Amygdala (tissue), 56 donors: ENCODE data around the gene PHKG1.
A peak's percentile ranks its signal among the peaks of the same experiment; 100 is the strongest.
"Not testable (repeated sequence)": the region's sequence is repeated elsewhere in the genome, so short reads cannot be mapped to it uniquely, and the experiment has no call there.

Experiments
- DNase-seq, 56 donors: peaks; one replicate each; lab custom pipeline; 2025; lab: John Stamatoyannopoulos, UW

Gene PHKG1

GRCh38 chr7:56092789-56093531 is at the start of gene PHKG1:
TSS of gene PHKG1 (minus strand) at chr7:56092952. CDS start at chr7:56088941, 4,011 bp downstream.
- peak; percentile 12 to 86 (median 65) for DNase-seq

GRCh38 chr7:56131062-56131461 is 38.3 kb upstream of the PHKG1 start:
- not testable (repeated sequence) for DNase-seq

- DNase-seq = no peak
Observed at GRCh38 chr7:56127241-56127975, 34.7 kb upstream of the PHKG1 start.

GRCh38 chr7:56125831-56126230 is 33.1 kb upstream of the PHKG1 start:
- no peak for DNase-seq

- DNase-seq = no peak
Observed at GRCh38 chr7:56124981-56125380, 32.2 kb upstream of the PHKG1 start.

- no peak for DNase-seq
Observed at GRCh38 chr7:56121440-56121839, 28.7 kb upstream of the PHKG1 start.

- peak in 7 of 56 donors; percentile 3 to 36 (median 10) for DNase-seq
Observed at GRCh38 chr7:56115852-56116538, 23.2 kb upstream of the PHKG1 start, which contains the start of gene NUPR2. TSS of gene NUPR2 (minus strand) at chr7:56116417. CDS start at chr7:56116314, 103 bp downstream.

GRCh38 chr7:56112244-56112643 is 19.5 kb upstream of the PHKG1 start:
- not testable (repeated sequence) for DNase-seq

GRCh38 chr7:56110611-56111010 is 17.9 kb upstream of the PHKG1 start:
- DNase-seq = no peak

GRCh38 chr7:56107954-56108258 is 15.2 kb upstream of the PHKG1 start:
- DNase-seq = no peak

GRCh38 chr7:56106108-56107073 is 13.6 kb upstream of the PHKG1 start, which contains the start of gene CHCHD2:
TSS of gene CHCHD2 (minus strand) at chr7:56106476. CDS start at chr7:56106413, 63 bp downstream.
- DNase-seq = peak; percentile 44 to 99 (median 95)

GRCh38 chr7:56105508-56105907 is 12.8 kb upstream of the PHKG1 start:
- DNase-seq = peak in 1 of 56 donors; percentile 5

- DNase-seq = not testable (repeated sequence)
Observed at GRCh38 chr7:56104138-56104537, 11.4 kb upstream of the PHKG1 start.

- DNase-seq = no peak
Observed at GRCh38 chr7:56099653-56100052, 6.9 kb upstream of the PHKG1 start.

GRCh38 chr7:56098187-56099008 is 5.6 kb upstream of the PHKG1 start:
- not testable (repeated sequence) for DNase-seq

- DNase-seq = no peak
Observed at GRCh38 chr7:56097700-56098099, 4.9 kb upstream of the PHKG1 start.

GRCh38 chr7:56092388-56092787 is 364 bp downstream of the PHKG1 start:
- DNase-seq = not testable (repeated sequence)

GRCh38 chr7:56091591-56091990 is 1.2 kb downstream of the PHKG1 start:
- peak in 52 of 56 donors; percentile 3 to 88 (median 48) for DNase-seq

- DNase-seq = no peak
Observed at GRCh38 chr7:56087445-56087844, 5.3 kb downstream of the PHKG1 start.
